Measurements from ENCODE around the gene TMEM50B.
A peak's percentile ranks its signal among the peaks of the same experiment; 100 is the strongest.

DNA sequence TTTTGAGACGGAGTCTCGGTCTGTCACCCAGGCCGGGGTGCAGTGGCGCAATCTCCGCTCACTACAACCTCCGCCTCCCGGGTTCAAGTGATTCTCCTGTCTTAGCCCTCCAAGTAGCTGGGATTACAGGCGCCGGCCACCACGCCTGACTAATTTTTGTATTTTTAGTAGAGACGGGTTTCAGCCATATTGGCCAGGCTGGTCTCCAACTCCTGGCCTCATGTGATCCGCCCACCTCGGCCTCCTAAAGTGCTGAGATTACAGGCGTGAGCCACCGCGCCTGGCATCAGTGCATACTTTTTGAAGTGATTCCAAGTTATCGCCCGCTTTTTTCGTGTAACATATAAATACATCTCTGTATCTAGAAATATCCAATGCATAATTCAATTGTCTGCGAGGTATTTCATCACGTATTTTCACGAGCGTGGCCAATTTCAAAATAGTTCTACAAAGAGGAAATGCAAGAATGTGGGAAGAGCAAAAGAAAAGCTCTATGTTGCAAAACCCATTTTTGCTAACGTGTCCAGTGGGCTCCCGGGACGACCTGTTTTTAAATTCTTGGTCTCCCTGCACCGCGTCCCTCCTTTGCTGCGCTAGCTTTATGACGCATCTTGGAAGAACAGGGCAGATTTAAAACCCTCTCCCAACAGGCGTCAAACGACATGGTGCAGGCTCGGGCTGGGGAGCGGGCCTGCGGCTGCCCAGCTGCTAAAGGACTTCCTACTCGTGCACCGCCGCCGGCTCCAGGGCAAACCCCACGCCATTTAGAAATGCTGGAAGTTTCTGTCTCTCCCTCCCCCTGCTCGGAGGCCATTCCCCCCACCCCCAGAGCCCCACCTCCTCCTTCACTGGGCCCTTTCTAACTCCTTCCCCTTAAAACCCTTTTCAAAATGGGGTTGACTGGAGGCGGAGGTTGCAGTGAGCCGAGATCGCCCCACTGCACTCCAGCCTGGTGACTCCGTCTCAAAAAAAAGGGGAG, 77.5 kb downstream of the TMEM50B start:
- TF ChIP-seq, protein P1, sequence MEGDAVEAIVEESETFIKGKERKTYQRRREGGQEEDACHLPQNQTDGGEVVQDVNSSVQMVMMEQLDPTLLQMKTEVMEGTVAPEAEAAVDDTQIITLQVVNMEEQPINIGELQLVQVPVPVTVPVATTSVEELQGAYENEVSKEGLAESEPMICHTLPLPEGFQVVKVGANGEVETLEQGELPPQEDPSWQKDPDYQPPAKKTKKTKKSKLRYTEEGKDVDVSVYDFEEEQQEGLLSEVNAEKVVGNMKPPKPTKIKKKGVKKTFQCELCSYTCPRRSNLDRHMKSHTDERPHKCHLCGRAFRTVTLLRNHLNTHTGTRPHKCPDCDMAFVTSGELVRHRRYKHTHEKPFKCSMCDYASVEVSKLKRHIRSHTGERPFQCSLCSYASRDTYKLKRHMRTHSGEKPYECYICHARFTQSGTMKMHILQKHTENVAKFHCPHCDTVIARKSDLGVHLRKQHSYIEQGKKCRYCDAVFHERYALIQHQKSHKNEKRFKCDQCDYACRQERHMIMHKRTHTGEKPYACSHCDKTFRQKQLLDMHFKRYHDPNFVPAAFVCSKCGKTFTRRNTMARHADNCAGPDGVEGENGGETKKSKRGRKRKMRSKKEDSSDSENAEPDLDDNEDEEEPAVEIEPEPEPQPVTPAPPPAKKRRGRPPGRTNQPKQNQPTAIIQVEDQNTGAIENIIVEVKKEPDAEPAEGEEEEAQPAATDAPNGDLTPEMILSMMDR (IDR thresholded peaks at IDR 0.05) = peak in 1 of 5 experiments; percentile 8
- peak; percentile 31 to 58 for TF ChIP-seq POLR2A (IDR thresholded peaks at IDR 0.05)

Data from tibial nerve (tissue), 3 donors.